Peyer's patch (tissue), 4 donors: Measurements from ENCODE around the gene SEC24D. TPM values are rescaled to one million over a fixed set of nuclear protein-coding genes. Genes with fewer than 3 reads are reported as not detected.
"Not testable (repeated sequence)": the region's sequence is repeated elsewhere in the genome, so short reads cannot be mapped to it uniquely, and the experiment has no call there.

Experiments used
- DNase-seq, 3 donors: peaks; one replicate each; pipeline ENCODE4 v3.0.0-alpha.2; 2017 to 2019
- H3K27ac ChIP-seq, 4 donors: fragments of 200-600 bp; sonication (generic); one replicate each; pipeline ENCODE4 v1.5.1; 2016 to 2019
- H3K27me3 ChIP-seq, 2 donors: fragments of 200-600 bp; sonication (generic); one replicate each; pipeline ENCODE4 v1.5.1; 2019
- H3K36me3 ChIP-seq, 3 donors: fragments of 200-600 bp; sonication (generic); one replicate each; pipeline ENCODE4 v1.5.1; 2016 to 2019
- H3K4me1 ChIP-seq, 4 donors: fragments of 200-600 bp; sonication (generic); one replicate each; pipeline ENCODE4 v1.5.1; 2016 to 2019
- H3K4me3 ChIP-seq, 4 donors: fragments of 200-600 bp; sonication (generic); 1 replicate in 3 of 4; 2 replicates in 1 of 4; pipeline ENCODE4 v1.5.1; 2016 to 2019; ENCODE audit warnings: mild to moderate bottlenecking in 1 of 4
- H3K9me3 ChIP-seq, 4 donors: fragments of 200-600 bp; sonication (generic); one replicate each; pipeline ENCODE4 v1.5.1; 2016 to 2019; ENCODE audit warnings: mild to moderate bottlenecking in 1 of 4
- POLR2A ChIP-seq, 2 donors: fragments of 450-650 bp; IDR thresholded peaks; one replicate each; pipeline ENCODE4 v1.5.1; 2017; ENCODE audit warnings: antibody characterized with exemption in 2 of 2, mild to moderate bottlenecking in 2 of 2, moderate library complexity in 2 of 2
- total RNA-seq, 4 donors: library from RNA; depleted of rRNA; stranded (reverse); fragments of >200 nt; gene quantifications; one replicate each; pipeline ENCODE4 v1.1.0, GENCODE V29; 2016
- TF ChIP-seq, protein P1 (sequence below), 6 experiments: fragments of 450-650 bp in 4 of 6; fragments of 200-600 bp in 2 of 6; sonication (generic) in 1 of 6; IDR thresholded peaks; one replicate each; pipeline ENCODE4 v1.5.1; 2017 to 2019; ENCODE audit warnings: antibody characterized with exemption in 6 of 6, mild to moderate bottlenecking in 3 of 6, moderate library complexity in 1 of 6

The SEC24D gene
- total RNA-seq, 4 donors from 2014 or later: 52.8 to 117 (median 76.0) TPM

- H3K27me3 ChIP-seq: no peaks in the 10 kb centered on the region
- DNase-seq: no peak
- no peaks in the 10 kb centered on the region for H3K9me3 ChIP-seq
- no peak for TF ChIP-seq POLR2A (IDR thresholded peaks at IDR 0.05)
- TF ChIP-seq, protein P1, sequence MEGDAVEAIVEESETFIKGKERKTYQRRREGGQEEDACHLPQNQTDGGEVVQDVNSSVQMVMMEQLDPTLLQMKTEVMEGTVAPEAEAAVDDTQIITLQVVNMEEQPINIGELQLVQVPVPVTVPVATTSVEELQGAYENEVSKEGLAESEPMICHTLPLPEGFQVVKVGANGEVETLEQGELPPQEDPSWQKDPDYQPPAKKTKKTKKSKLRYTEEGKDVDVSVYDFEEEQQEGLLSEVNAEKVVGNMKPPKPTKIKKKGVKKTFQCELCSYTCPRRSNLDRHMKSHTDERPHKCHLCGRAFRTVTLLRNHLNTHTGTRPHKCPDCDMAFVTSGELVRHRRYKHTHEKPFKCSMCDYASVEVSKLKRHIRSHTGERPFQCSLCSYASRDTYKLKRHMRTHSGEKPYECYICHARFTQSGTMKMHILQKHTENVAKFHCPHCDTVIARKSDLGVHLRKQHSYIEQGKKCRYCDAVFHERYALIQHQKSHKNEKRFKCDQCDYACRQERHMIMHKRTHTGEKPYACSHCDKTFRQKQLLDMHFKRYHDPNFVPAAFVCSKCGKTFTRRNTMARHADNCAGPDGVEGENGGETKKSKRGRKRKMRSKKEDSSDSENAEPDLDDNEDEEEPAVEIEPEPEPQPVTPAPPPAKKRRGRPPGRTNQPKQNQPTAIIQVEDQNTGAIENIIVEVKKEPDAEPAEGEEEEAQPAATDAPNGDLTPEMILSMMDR (IDR thresholded peaks at IDR 0.05): no peak
- no peak overlapping the region for H3K27ac ChIP-seq
- H3K4me1 ChIP-seq: no peaks in the 10 kb centered on the region
- H3K36me3 ChIP-seq: peaks cover 0 to 91% (median 0%) of the 10 kb centered on the region in 3 donors
- H3K4me3 ChIP-seq: no peak overlapping the region
Measured at GRCh38 chr4:118798658-118799057, 37.3 kb downstream of the SEC24D start.

DNA sequence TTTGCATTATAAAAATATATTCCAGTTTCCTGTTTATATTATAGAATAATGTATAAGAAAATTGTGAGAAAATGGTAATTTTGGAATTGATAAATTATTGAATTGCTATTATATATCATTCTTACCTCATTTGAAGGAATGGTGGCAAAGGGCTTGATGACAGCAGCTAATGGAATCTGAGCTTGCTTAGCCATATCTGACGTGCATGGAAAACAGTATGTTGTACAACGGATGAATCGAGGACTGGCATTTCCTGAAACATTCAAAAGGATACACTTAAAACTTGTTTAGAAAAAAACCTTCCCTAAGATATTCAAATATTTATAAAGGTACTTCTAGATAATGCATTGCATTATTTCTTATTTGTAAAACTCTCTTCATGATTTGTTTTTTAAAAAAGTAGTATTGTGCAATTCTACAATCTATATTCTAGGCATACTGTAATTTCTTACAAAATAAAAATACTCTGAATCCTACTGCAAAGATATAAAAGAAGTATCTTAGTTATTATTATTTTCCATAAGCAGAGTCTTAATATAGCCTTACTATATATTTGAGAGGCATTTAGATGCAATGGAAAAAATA is 38.3 kb downstream of the SEC24D start:
- Histone ChIP-seq H3K27me3 (no peaks in the 10 kb centered on the region), H3K4me1 (no peaks in the 10 kb centered on the region), H3K27ac (no peak overlapping the region), H3K36me3 (peaks cover 0 to 83% (median 0%) of the 10 kb centered on the region in 3 donors), H3K4me3 (no peak overlapping the region), H3K9me3 (no peaks in the 10 kb centered on the region)
- no peak for TF ChIP-seq POLR2A (IDR thresholded peaks at IDR 0.05)
- TF ChIP-seq, protein P1 (IDR thresholded peaks at IDR 0.05): no peak
- no peak for DNase-seq

- Histone ChIP-seq H3K36me3 (peaks cover 0 to 28% (median 0%) of the 10 kb centered on the region in 3 donors), H3K4me1 (peaks cover 0 to 18% (median 0%) of the 10 kb centered on the region in 4 donors)
- not testable (repeated sequence) for H3K27ac ChIP-seq, H3K9me3 ChIP-seq, H3K4me3 ChIP-seq, DNase-seq, H3K27me3 ChIP-seq
Measured at GRCh38 chr4:118791690-118792446, 44.1 kb downstream of the SEC24D start.

GRCh38 chr4:118790544-118790943 is 45.4 kb downstream of the SEC24D start:
- Histone ChIP-seq H3K27me3 (no peaks in the 10 kb centered on the region), H3K27ac (no peak overlapping the region), H3K4me1 (peaks cover 0 to 18% (median 0%) of the 10 kb centered on the region in 4 donors), H3K4me3 (no peak overlapping the region), H3K36me3 (peaks cover 0 to 14% (median 0%) of the 10 kb centered on the region in 3 donors), H3K9me3 (no peaks in the 10 kb centered on the region)
- TF ChIP-seq, protein P1 (IDR thresholded peaks at IDR 0.05): no peak
- TF ChIP-seq POLR2A (IDR thresholded peaks at IDR 0.05): no peak
- DNase-seq: no peak

DNA sequence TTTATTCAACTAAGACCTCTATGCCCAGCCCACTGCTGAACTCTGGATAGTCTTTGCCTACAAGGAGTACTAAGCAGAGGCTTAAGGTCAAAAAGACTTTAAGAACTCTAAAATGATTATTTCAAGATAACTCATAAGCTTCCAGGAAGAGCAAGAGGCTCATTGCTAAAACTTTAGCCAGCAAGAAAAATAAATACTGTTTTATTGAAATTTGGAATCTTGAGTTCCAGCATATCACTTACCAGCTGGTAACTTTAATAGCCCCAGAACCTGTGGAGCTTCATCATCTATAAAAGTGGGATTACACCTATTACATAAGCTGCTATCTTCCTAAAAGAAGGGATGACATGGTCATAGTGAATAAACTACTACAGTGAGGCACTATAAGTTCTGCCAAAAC is 47.0 kb downstream of the SEC24D start:
- no peak for DNase-seq
- H3K4me1 ChIP-seq: peaks cover 0 to 18% (median 0%) of the 10 kb centered on the region in 4 donors
- no peak overlapping the region for H3K4me3 ChIP-seq
- H3K27ac ChIP-seq: no peak overlapping the region
- no peak for TF ChIP-seq POLR2A (IDR thresholded peaks at IDR 0.05)
- TF ChIP-seq, protein P1 (IDR thresholded peaks at IDR 0.05): no peak
- no peaks in the 10 kb centered on the region for H3K9me3 ChIP-seq
- peaks cover 0 to 5% (median 0%) of the 10 kb centered on the region in 3 donors for H3K36me3 ChIP-seq
- H3K27me3 ChIP-seq: no peaks in the 10 kb centered on the region

GRCh38 chr4:118787844-118788380 is 48.0 kb downstream of the SEC24D start:
- TF ChIP-seq, protein P1 (IDR thresholded peaks at IDR 0.05): no peak
- no peak for TF ChIP-seq POLR2A (IDR thresholded peaks at IDR 0.05)
- Histone ChIP-seq H3K9me3 (no peaks in the 10 kb centered on the region), H3K4me3 (no peak overlapping the region), H3K27me3 (no peaks in the 10 kb centered on the region), H3K27ac (no peak overlapping the region), H3K36me3 (peaks cover 0 to 6% (median 0%) of the 10 kb centered on the region in 3 donors), H3K4me1 (peaks cover 0 to 18% (median 0%) of the 10 kb centered on the region in 4 donors)
- no peak for DNase-seq
